ENCODE measurements around the gene RPL18. TPM values are rescaled to one million over a fixed set of nuclear protein-coding genes. Genes with fewer than 3 reads are reported as not detected.

The RPL18 gene
- total and polyA plus RNA-seq, 12 donors: 493 to 2,257 (median 564) TPM

DNA sequence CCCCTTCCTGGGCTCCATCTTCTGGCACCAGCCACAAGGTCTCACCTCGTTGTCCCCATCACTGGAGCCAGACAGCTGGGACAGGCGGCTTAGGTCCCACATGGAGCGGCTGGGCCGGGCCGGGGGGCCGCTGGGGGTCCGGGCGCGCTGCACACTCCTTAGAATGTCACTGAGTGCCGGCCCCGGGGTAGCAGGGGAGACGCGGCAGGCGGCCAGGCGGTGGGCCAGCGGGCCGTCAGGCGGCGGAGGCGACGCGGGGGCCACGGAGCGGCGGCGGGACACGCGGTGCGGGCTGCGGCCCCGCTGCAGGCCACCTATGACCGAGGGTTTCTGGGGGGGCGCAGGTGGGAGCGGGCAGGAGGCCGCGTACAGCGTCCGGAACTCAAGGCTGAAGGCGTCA lies 15.5 kb downstream of the RPL18 start:
- DNase-seq: no peak

DNA sequence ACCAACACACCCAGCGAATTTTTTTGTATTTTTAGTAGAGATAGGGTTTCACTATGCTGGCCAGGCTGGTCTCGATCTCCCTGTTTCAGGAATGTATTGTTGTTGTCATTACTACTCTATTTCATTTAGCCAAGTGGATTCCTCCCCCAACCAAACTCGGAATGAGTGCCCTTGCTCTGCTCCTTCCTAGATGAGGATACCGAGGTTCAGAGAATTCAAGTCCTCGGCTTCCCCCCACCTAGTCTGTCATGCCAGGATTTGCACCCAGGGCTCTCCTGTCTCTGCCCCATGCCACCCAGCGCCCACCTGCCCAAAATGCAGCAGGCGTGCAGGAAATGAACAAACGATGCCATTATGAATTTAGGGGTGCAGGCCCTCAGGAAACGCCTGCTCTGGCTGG lies 16.0 kb downstream of the RPL18 start:
- intact Hi-C loops (cut with DNase I): no loop called here
- no peak for DNase-seq
- 73 to 86% methylated on average over 9 of the region's 9 CpGs for WGBS, 2 donors
- H3K4me3 ChIP-seq: no peak overlapping the region
- no peaks in the 10 kb centered on the region for H3K4me1 ChIP-seq
- TF ChIP-seq, protein P1, sequence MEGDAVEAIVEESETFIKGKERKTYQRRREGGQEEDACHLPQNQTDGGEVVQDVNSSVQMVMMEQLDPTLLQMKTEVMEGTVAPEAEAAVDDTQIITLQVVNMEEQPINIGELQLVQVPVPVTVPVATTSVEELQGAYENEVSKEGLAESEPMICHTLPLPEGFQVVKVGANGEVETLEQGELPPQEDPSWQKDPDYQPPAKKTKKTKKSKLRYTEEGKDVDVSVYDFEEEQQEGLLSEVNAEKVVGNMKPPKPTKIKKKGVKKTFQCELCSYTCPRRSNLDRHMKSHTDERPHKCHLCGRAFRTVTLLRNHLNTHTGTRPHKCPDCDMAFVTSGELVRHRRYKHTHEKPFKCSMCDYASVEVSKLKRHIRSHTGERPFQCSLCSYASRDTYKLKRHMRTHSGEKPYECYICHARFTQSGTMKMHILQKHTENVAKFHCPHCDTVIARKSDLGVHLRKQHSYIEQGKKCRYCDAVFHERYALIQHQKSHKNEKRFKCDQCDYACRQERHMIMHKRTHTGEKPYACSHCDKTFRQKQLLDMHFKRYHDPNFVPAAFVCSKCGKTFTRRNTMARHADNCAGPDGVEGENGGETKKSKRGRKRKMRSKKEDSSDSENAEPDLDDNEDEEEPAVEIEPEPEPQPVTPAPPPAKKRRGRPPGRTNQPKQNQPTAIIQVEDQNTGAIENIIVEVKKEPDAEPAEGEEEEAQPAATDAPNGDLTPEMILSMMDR (IDR thresholded peaks at IDR 0.05): no peak
- H3K27ac ChIP-seq: no peak overlapping the region
- no peaks in the 10 kb centered on the region for H3K36me3 ChIP-seq
- peaks cover 0 to 10% (median 0%) of the 10 kb centered on the region in 7 donors for H3K27me3 ChIP-seq
- no peak for ATAC-seq
- H3K9me3 ChIP-seq: no peaks in the 10 kb centered on the region

More for the DNA sequence above, 15.5 kb downstream of the RPL18 start:
- WGBS, 2 donors: 85 to 89% methylated on average over 39 of the region's 39 CpGs
- H3K4me1 ChIP-seq: no peaks in the 10 kb centered on the region
- peaks cover 0 to 10% (median 0%) of the 10 kb centered on the region in 7 donors for H3K27me3 ChIP-seq
- intact Hi-C loops (cut with DNase I): no loop called here
- H3K4me3 ChIP-seq: no peak overlapping the region
- no peak for ATAC-seq
- H3K27ac ChIP-seq: no peak overlapping the region
- TF ChIP-seq, protein P1 (IDR thresholded peaks at IDR 0.05): no peak
- H3K36me3 ChIP-seq: no peaks in the 10 kb centered on the region
- H3K9me3 ChIP-seq: no peaks in the 10 kb centered on the region

DNA sequence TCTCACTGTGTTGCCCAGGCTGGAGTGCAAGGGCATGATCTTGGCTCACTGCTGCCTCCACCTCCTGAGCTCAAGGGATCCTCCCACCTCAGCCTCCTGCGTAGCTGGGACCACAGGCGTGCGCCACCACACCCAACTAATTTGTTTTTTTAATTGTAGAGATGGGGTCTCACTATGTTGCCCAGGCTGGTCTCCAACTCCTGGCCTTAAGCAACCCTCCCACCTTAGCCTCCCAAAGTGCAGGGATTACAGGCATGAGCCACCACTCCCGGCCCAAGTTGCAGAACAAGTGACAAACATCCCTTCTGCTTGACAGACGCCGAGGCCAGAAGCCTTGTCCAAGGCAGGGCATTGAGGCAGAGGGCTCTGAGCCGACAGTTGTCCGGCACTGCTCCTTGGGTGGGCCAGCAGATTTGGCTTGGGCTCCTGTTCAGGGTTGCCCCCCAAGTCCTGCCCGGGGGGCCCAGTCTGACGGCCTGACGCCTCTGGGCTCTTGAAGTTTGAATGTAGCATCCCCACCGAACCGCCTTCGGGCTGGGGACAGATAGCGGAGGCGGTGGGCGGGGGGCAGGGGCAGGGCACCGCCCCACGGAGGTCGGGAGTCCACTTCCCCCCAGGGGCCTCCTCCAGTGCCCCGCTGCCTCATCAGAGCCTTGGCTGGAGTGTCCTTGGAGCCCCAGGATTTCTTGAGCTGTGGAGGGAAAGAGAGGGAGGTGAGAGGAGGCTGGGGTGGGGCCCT lies 18.1 kb downstream of the RPL18 start:
- Histone ChIP-seq H3K27ac (no peak overlapping the region), H3K4me3 (no peak overlapping the region), H3K9me3 (no peaks in the 10 kb centered on the region), H3K27me3 (peaks cover 0 to 10% (median 0%) of the 10 kb centered on the region in 7 donors), H3K36me3 (no peaks in the 10 kb centered on the region), H3K4me1 (no peaks in the 10 kb centered on the region)
- TF ChIP-seq, protein P1 (IDR thresholded peaks at IDR 0.05): no peak
- 83% methylated on average over 21 of the region's 21 CpGs for WGBS, 2 donors
- no peak for DNase-seq
- intact Hi-C loops (cut with DNase I): no loop called here
- ATAC-seq: no peak

DNA sequence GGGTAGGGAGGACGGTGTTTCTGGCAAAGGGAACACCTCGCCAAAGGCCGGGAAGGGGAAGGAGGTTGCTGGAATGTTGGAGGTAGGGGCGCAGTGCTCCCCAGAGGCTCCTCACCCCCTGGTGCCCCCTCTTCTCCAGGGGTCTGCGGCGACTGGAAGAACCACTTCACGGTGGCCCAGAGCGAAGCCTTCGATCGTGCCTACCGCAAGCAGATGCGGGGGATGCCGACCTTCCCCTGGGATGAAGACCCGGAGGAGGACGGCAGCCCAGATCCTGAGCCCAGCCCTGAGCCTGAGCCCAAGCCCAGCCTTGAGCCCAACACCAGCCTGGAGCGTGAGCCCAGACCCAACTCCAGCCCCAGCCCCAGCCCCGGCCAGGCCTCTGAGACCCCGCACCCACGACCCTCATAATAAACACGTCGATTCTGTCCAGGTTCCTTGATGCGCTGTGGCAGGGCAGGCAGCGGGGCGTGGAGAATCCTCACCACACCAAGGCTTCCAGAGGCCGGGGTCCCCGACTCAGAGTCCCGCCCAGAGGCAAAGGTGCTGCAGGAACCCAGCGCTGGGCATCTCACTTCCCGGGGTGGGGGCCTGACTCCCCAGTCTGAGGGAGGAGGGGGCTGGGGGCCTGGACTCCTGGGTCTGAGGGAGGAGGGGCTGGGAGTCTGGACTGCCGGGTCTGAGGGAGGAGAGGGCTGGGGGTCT lies 19.8 kb downstream of the RPL18 start:
- ATAC-seq (no peak), DNase-seq (no peak)
- TF ChIP-seq, protein P1 (IDR thresholded peaks at IDR 0.05): no peak
- no peaks in the 10 kb centered on the region for H3K9me3 ChIP-seq
- 64 to 66% methylated on average over 29 to 30 of the region's 30 CpGs for WGBS, 2 donors
- intact Hi-C loops (cut with DNase I): no loop called here
- no peaks in the 10 kb centered on the region for H3K4me1 ChIP-seq
- peaks cover 0 to 10% (median 0%) of the 10 kb centered on the region in 7 donors for H3K27me3 ChIP-seq
- no peak overlapping the region for H3K4me3 ChIP-seq
- H3K36me3 ChIP-seq: no peaks in the 10 kb centered on the region
- no peak overlapping the region for H3K27ac ChIP-seq
